Adrenal gland (tissue), 12 donors: Measurements from ENCODE around the gene GATAD2B. TPM values are rescaled to one million over a fixed set of nuclear protein-coding genes. Genes with fewer than 3 reads are reported as not detected.

Experiments used
- DNase-seq, 7 donors: peaks; one replicate each; pipeline ENCODE4 v3.0.0-alpha.2; 2019 to 2020
- H3K27ac ChIP-seq, 5 donors: fragments of 200-600 bp; sonication (generic) in 4 of 5; 1 replicate in 3 of 5; 2 replicates in 2 of 5; pipeline versions ENCODE4 v1.5.1 to v1.8.0; 2016 to 2020; ENCODE audit warnings: mild to moderate bottlenecking in 1 of 5
- H3K27me3 ChIP-seq: fragments of 200-600 bp; 2 replicates; pipeline ENCODE4 v1.8.0; 2021
- H3K36me3 ChIP-seq, 2 donors: fragments of 200-600 bp; replicated peaks in 1 of 2; 1 replicate in 1 of 2; 2 replicates in 1 of 2; pipeline versions ENCODE4 v1.5.1 to v1.8.0; 2018 to 2022
- H3K4me1 ChIP-seq, 2 donors: fragments of 200-600 bp; replicated peaks in 1 of 2; 1 replicate in 1 of 2; 2 replicates in 1 of 2; pipeline versions ENCODE4 v1.5.1 to v1.8.0; 2018 to 2021
- H3K4me3 ChIP-seq, 4 donors: fragments of 200-600 bp; sonication (generic) in 3 of 4; one replicate each; pipeline ENCODE4 v1.5.1; 2016 to 2018
- H3K9me3 ChIP-seq, 3 donors: fragments of 200-600 bp; sonication (generic) in 1 of 3; replicated peaks in 1 of 3; 1 replicate in 2 of 3; 2 replicates in 1 of 3; pipeline versions ENCODE4 v1.5.1 to v1.8.0; 2016 to 2021
- CTCF ChIP-seq, 6 experiments: fragments of 450-650 bp in 4 of 6; fragments of 200-600 bp in 2 of 6; sonication (generic) in 1 of 6; IDR thresholded peaks; 1 replicate in 5 of 6; 2 replicates in 1 of 6; pipeline versions ENCODE4 v1.5.1 to v1.8.0; 2016 to 2021; ENCODE audit warnings: antibody characterized with exemption in 6 of 6, mild to moderate bottlenecking in 2 of 6, moderate library complexity in 1 of 6
- POLR2A ChIP-seq, 2 donors: fragments of 450-650 bp; IDR thresholded peaks; one replicate each; pipeline ENCODE4 v1.6.1; 2017; ENCODE audit warnings: antibody characterized with exemption in 2 of 2, mild to moderate bottlenecking in 2 of 2, moderate library complexity in 1 of 2
- WGBS, 4 donors: extraction: QIAGEN DNeasy Blood & Tissue Kit in 2 of 4; methylation state at CpG; one replicate each; pipeline versions ENCODE4 v1.1.5 to v1.1.7; 2013 to 2017; 5-methylcytosine and 5-hydroxymethylcytosine counted together
- intact Hi-C, 2 donors: fragments of 100-400 bp; cut with DNase I; formaldehyde crosslinking; loops; one replicate each; pipeline versions ENCODE4 v1.14.1 to v1.15.0; 2022 to 2023
- polyA plus RNA-seq, 3 donors: library from polyadenylated mRNA; stranded (reverse); fragments of 200-250 nt in 2 of 3; fragments of 350-450 nt in 1 of 3; fragmentation: Illumina TruSeq in 1 of 3; extraction: RNeasy Lipid Tissue Mini Kit (QIAGEN cat#74804) in 1 of 3; gene quantifications; one replicate each; pipeline ENCODE4 v1.2.3, GENCODE V29; 2013 to 2014
- total RNA-seq, 9 donors: library from RNA; depleted of rRNA in 4 of 9; stranded (reverse); fragments of >200 nt in 4 of 9; fragments of 120-200 nt in 1 of 9; fragmentation: NEBNext Ultra II Directional in 1 of 9; extraction: Animal tissue kit (Norgen Biotek cat#: 25700) in 1 of 9; gene quantifications; one replicate each; pipeline versions ENCODE4 v1.1.0 to v1.2.4, GENCODE V29; 2013 to 2023
- donor health status: healthy with polysubstance abuse.
- donor health status: Bipolar disorder and iron deficiency.
- donor health status: DM: yes; HTN: yes; CAD: no.
- donor health status: DM: no; HTN: no; CAD: no.
- donor health status: DM: no; HTN: no; CAD: no.
- donor health status: DM: yes; HTN: yes; CAD: no.

Gene GATAD2B
- total and polyA plus RNA-seq, 12 donors = 3.0 to 43.3 (median 16.6) TPM

DNA sequence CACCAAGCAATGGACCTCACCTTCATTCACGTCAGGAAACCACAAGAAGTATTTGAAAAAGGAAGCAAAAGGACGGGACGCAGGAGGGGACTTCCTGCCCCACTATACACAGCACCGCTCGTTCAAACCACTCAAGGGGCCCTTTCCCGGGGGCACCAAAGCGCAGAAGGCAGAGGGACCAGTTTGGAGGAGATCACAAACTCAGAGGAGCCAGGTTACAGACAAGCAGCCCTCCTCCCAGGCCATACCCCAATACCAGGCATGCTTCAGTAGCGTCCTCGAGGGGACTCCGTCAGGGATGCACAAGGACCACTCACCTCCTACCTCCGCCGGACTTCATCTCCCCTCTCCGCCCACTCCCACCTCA, 35.0 kb upstream of the GATAD2B start:
- intact Hi-C loops = no loop called here
- peaks cover 28 to 53% of the 10 kb centered on the region in 2 donors for H3K4me1 ChIP-seq

DNA sequence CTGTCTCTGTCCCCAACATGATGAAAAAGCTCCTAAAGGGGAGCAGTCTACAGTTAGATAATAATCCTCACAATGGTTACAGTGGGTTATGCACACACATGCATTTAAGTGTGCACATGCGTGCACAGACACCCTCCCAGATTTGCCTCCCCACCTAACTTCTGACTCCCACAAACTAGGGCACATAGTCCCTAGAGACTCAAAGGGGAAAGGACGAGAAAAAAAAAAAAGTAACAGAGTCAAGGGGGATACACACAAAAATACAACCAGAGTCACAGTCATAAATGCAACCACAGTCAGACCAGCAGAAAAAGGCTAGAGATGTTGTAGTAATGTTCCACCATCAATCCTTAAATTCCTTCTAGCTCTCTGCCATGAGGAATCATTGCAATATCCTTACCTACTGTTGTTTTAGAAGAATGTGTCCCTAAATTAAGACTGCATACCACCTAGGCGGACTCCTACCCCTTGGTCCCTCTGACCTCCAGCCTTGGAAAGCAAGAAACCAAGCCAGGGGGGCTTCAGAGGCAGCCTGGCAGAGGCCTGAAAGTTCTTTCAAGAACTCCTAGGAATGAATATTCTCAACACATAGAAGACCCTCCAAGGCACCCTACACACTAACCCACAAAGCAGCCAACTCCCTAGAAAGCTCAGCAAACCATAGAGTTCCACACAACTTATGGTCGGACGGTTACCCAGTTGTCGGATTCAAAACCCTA, 34.4 kb upstream of the GATAD2B start:
- no peaks in the 10 kb centered on the region for H3K27me3 ChIP-seq
- H3K4me1 ChIP-seq = peaks cover 23 to 50% of the 10 kb centered on the region in 2 donors
- H3K9me3 ChIP-seq = no peaks in the 10 kb centered on the region
- DNase-seq = no peak
- H3K4me3 ChIP-seq = peak overlapping the region in 3 of 4 donors; percentile 64 to 85 (median 81)
- H3K36me3 ChIP-seq = peaks cover 0 to 34% of the 10 kb centered on the region in 2 donors
- peak overlapping the region in 4 of 5 donors; percentile 82 to 93 (median 87) for H3K27ac ChIP-seq
- TF ChIP-seq POLR2A (IDR thresholded peaks at IDR 0.05) (no peak), CTCF (IDR thresholded peaks at IDR 0.05) (no peak)
- intact Hi-C loops = no loop called here
- WGBS, 4 donors = 24 to 38% (median 34%) methylated on average over 6 of the region's 6 CpGs

More for the DNA sequence above, 35.0 kb upstream of the GATAD2B start:
- H3K4me3 ChIP-seq = peak overlapping the region; percentile 64 to 85 (median 74)
- peak overlapping the region; percentile 78 to 93 (median 82) for H3K27ac ChIP-seq
- 0 to 3% (median 1%) methylated on average over 10 to 13 of the region's 13 CpGs for WGBS, 4 donors
- H3K36me3 ChIP-seq = peaks cover 0 to 28% of the 10 kb centered on the region in 2 donors
- H3K9me3 ChIP-seq = no peaks in the 10 kb centered on the region
- no peaks in the 10 kb centered on the region for H3K27me3 ChIP-seq
- TF ChIP-seq POLR2A (IDR thresholded peaks at IDR 0.05) (no peak), CTCF (IDR thresholded peaks at IDR 0.05) (no peak)
- no peak for DNase-seq

DNA sequence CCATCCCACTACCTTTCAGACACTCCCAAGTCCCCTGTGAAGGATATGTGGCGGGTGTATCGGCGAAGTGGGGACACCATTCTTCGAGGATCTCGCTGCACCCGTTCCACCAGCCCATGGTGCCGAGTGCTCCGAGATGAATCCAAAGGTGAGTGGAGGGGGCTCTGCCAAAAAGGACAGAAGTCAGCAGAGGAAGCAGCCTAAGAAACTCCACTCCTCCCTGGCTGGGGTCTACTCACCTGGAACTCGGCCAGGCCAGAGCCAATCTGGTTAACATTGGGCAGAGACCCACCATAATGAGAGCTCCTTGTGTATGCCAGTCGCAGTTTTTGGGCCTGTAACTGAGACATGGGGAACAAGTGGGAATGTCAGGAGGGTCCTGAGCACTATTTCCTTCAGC, 32.1 kb upstream of the GATAD2B start:
- TF ChIP-seq POLR2A (IDR thresholded peaks at IDR 0.05) (no peak), CTCF (IDR thresholded peaks at IDR 0.05) (no peak)
- 84 to 94% (median 92%) methylated on average over 10 of the region's 10 CpGs for WGBS, 4 donors
- Histone ChIP-seq H3K4me3 (no peak overlapping the region), H3K4me1 (peaks cover 21 to 40% of the 10 kb centered on the region in 2 donors), H3K36me3 (peaks cover 0 to 41% of the 10 kb centered on the region in 2 donors), H3K27me3 (no peaks in the 10 kb centered on the region), H3K9me3 (no peaks in the 10 kb centered on the region), H3K27ac (peak overlapping the region in 2 of 5 donors; percentile 32 to 40)
- intact Hi-C loops = loop anchor here in 1 of 2 donors (5.0 kb wide), 1 partner anchor 43 kb away; no protein-coding TSS in a partner anchor
- DNase-seq = no peak

DNA sequence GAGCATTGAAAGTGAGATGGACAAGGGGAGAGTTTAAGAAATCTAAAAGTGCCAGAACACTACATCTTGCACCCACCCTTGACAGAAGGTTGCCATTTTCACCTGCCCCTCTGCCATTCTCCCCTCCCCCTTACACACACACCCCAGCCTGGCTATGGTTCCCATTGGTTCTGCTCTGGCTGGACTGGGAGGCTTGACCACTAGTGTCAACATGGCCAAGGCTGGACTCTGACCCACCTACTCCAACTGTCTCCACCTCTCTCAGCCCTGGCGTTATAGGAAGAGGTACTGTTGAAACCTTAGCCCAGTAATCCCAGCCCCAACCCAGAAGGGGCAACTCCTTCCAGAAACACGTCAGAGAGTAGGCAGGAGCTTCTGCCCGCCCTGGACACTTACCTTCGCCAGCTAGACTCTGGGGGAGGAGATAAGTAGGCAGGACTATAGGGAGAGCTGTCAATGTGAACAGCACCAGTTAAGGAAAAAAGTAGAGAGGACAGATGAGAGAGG, 31.1 kb upstream of the GATAD2B start:
- Histone ChIP-seq H3K4me3 (no peak overlapping the region), H3K4me1 (peaks cover 18 to 33% of the 10 kb centered on the region in 2 donors)

More for the DNA sequence above, 31.1 kb upstream of the GATAD2B start:
- whole genome bisulfite sequencing, 4 donors = 73 to 83% (median 80%) methylated on average over 4 of the region's 4 CpGs
- no peak for DNase-seq
- no peak overlapping the region for H3K27ac ChIP-seq
- H3K36me3 ChIP-seq = peaks cover 0 to 48% of the 10 kb centered on the region in 2 donors
- intact Hi-C loops = loop anchor here in 1 of 2 donors (5.0 kb wide), 1 partner anchor 42 kb away; no protein-coding TSS in a partner anchor
- H3K27me3 ChIP-seq = no peaks in the 10 kb centered on the region
- no peak for TF ChIP-seq POLR2A (IDR thresholded peaks at IDR 0.05)
- no peaks in the 10 kb centered on the region for H3K9me3 ChIP-seq
